Coronary artery (tissue), 2 donors: ENCODE data around the gene KLK10.

ENCODE experiments used
- DNase-seq: peaks from one replicate; pipeline ENCODE4 v3.0.0-alpha.2; 2017; ENCODE audit warnings: low spot score
- H3K27ac ChIP-seq, 2 donors: fragments of 200-600 bp; sonication (generic); one replicate each; pipeline ENCODE4 v1.5.1; 2016 to 2019
- H3K4me3 ChIP-seq: fragments of 200-600 bp; sonication (generic); 2 replicates; pipeline ENCODE4 v1.5.1; 2016; ENCODE audit warnings: mild to moderate bottlenecking, moderate library complexity
- CTCF ChIP-seq: fragments of 200-600 bp; sonication (generic); IDR thresholded peaks from one replicate; pipeline ENCODE4 v1.5.1; 2019; ENCODE audit warnings: antibody characterized with exemption

KLK10 gene

GRCh38 chr19:51036519-51036918 lies 17.0 kb upstream of the KLK10 start:
- Histone ChIP-seq H3K4me3 (no peak overlapping the region), H3K27ac (no peak overlapping the region)
- no peak for TF ChIP-seq CTCF
- no peak for DNase-seq

GRCh38 chr19:51034704-51035103 lies 15.2 kb upstream of the KLK10 start, which contains the start of gene KLK12:
TSS of gene KLK12 (minus strand) at chr19:51035002. CDS start at chr19:51034621, 381 bp downstream.
- no peak for TF ChIP-seq CTCF
- Histone ChIP-seq H3K27ac (no peak within 1 kb of the TSS), H3K4me3 (no peak within 1 kb of the TSS)
- DNase-seq: no peak

GRCh38 chr19:51031880-51032225 lies 12.3 kb upstream of the KLK10 start:
- TF ChIP-seq CTCF: no peak
- no peak overlapping the region for H3K27ac ChIP-seq
- no peak overlapping the region for H3K4me3 ChIP-seq
- DNase-seq: peak; percentile 41

- Histone ChIP-seq H3K27ac (no peak overlapping the region), H3K4me3 (no peak overlapping the region)
- DNase-seq: no peak
- TF ChIP-seq CTCF: no peak
Measured at GRCh38 chr19:51031220-51031879, 11.8 kb upstream of the KLK10 start.

- Histone ChIP-seq H3K27ac (no peak overlapping the region), H3K4me3 (no peak overlapping the region)
- TF ChIP-seq CTCF: no peak
- DNase-seq: peak; percentile 28
Measured at GRCh38 chr19:51030631-51031030, 11.1 kb upstream of the KLK10 start.

GRCh38 chr19:51029718-51030117 lies 10.2 kb upstream of the KLK10 start:
- peak; percentile 3 for DNase-seq
- TF ChIP-seq CTCF: no peak
- Histone ChIP-seq H3K27ac (no peak overlapping the region), H3K4me3 (no peak overlapping the region)

GRCh38 chr19:51027873-51028272 lies 8.4 kb upstream of the KLK10 start:
- no peak for TF ChIP-seq CTCF
- Histone ChIP-seq H3K4me3 (no peak overlapping the region), H3K27ac (no peak overlapping the region)
- no peak for DNase-seq
